Skeletal muscle tissue (tissue), 4 donors: ENCODE data around the gene POM121C. TPM values are rescaled to one million over a fixed set of nuclear protein-coding genes. Genes with fewer than 3 reads are reported as not detected.
A peak's percentile ranks its signal among the peaks of the same experiment; 100 is the strongest.
"Not testable (repeated sequence)": the region's sequence is repeated elsewhere in the genome, so short reads cannot be mapped to it uniquely, and the experiment has no call there.

ENCODE experiments used
- H3K27ac ChIP-seq: one replicate; pipeline ENCODE4 v1.7.0; 2013; ENCODE audit warnings: mild to moderate bottlenecking, low read depth, low read length, inconsistent platforms
- H3K27me3 ChIP-seq, 3 donors: one replicate each; pipeline ENCODE4 v1.7.0; 2013; ENCODE audit warnings: low read length in 3 of 3; ENCODE audit not compliant: control insufficient read depth in 3 of 3, insufficient read depth in 3 of 3
- H3K36me3 ChIP-seq, 3 donors: one replicate each; pipeline ENCODE4 v1.7.0; 2013; ENCODE audit warnings: low read length in 3 of 3; ENCODE audit not compliant: control insufficient read depth in 3 of 3, insufficient read depth in 3 of 3
- H3K4me1 ChIP-seq, 3 donors: one replicate each; pipeline ENCODE4 v1.7.0; 2013; ENCODE audit warnings: low read length in 3 of 3, mild to moderate bottlenecking in 3 of 3; ENCODE audit not compliant: control insufficient read depth in 3 of 3, insufficient read depth in 3 of 3
- H3K4me3 ChIP-seq, 3 donors: one replicate each; pipeline ENCODE4 v1.7.0; 2013; ENCODE audit warnings: low read length in 3 of 3
- H3K9ac ChIP-seq, 3 donors: one replicate each; pipeline ENCODE4 v1.7.0; 2013; ENCODE audit warnings: low read length in 3 of 3, mild to moderate bottlenecking in 3 of 3, moderate library complexity in 2 of 3, low read depth in 1 of 3
- H3K9me3 ChIP-seq, 3 donors: one replicate each; pipeline ENCODE4 v1.7.0; 2013; ENCODE audit warnings: low read length in 3 of 3; ENCODE audit not compliant: control insufficient read depth in 3 of 3
- total RNA-seq: library from RNA; depleted of rRNA; stranded (reverse); fragments of >200 nt; gene quantifications from one replicate; pipeline ENCODE4 v1.2.3, GENCODE V29; 2014
- donor health status: Osteomylitis.

POM121C gene
- total RNA-seq, 1 donor from 2014 or later = 9.4 TPM

GRCh38 chr7:75485355-75485978, 632 bp downstream of the POM121C start:
- H3K36me3 ChIP-seq, H3K4me1 ChIP-seq, H3K9me3 ChIP-seq, H3K27me3 ChIP-seq: not testable (repeated sequence)
- Histone ChIP-seq H3K27ac (peak overlapping the region; percentile 89), H3K9ac (peak overlapping the region; percentile 72 to 90 (median 83)), H3K4me3 (peak overlapping the region; percentile 73 to 80 (median 78))

- H3K27me3 ChIP-seq, H3K36me3 ChIP-seq, H3K4me1 ChIP-seq, H3K4me3 ChIP-seq, H3K27ac ChIP-seq, H3K9me3 ChIP-seq, H3K9ac ChIP-seq: not testable (repeated sequence)
Measured at GRCh38 chr7:75480313-75480712, 5.8 kb downstream of the POM121C start.

- not testable (repeated sequence) for H3K27ac ChIP-seq
Measured at GRCh38 chr7:75477457-75477856, 8.6 kb downstream of the POM121C start.

GRCh38 chr7:75470166-75470565, 15.9 kb downstream of the POM121C start:
- not testable (repeated sequence) for H3K27me3 ChIP-seq, H3K9ac ChIP-seq, H3K4me3 ChIP-seq, H3K4me1 ChIP-seq, H3K9me3 ChIP-seq, H3K36me3 ChIP-seq, H3K27ac ChIP-seq

More at GRCh38 chr7:75477457-75477856, 8.6 kb downstream of the POM121C start:
- not testable (repeated sequence) for H3K9me3 ChIP-seq, H3K4me3 ChIP-seq, H3K27me3 ChIP-seq, H3K9ac ChIP-seq, H3K4me1 ChIP-seq, H3K36me3 ChIP-seq

GRCh38 chr7:75460541-75460940, 25.6 kb downstream of the POM121C start:
- H3K4me1 ChIP-seq, H3K9me3 ChIP-seq, H3K36me3 ChIP-seq, H3K9ac ChIP-seq, H3K27ac ChIP-seq, H3K4me3 ChIP-seq, H3K27me3 ChIP-seq: not testable (repeated sequence)

- not testable (repeated sequence) for H3K27me3 ChIP-seq, H3K4me3 ChIP-seq, H3K36me3 ChIP-seq, H3K27ac ChIP-seq, H3K4me1 ChIP-seq, H3K9me3 ChIP-seq, H3K9ac ChIP-seq
Measured at GRCh38 chr7:75458034-75458433, 28.1 kb downstream of the POM121C start.

GRCh38 chr7:75456403-75456802, 29.7 kb downstream of the POM121C start:
- not testable (repeated sequence) for H3K4me3 ChIP-seq, H3K4me1 ChIP-seq, H3K27ac ChIP-seq, H3K9me3 ChIP-seq, H3K27me3 ChIP-seq, H3K36me3 ChIP-seq, H3K9ac ChIP-seq

- not testable (repeated sequence) for H3K27me3 ChIP-seq, H3K27ac ChIP-seq, H3K36me3 ChIP-seq, H3K9me3 ChIP-seq, H3K4me3 ChIP-seq, H3K4me1 ChIP-seq, H3K9ac ChIP-seq
Measured at GRCh38 chr7:75452494-75452955, 33.6 kb downstream of the POM121C start.

- H3K27me3 ChIP-seq, H3K4me1 ChIP-seq, H3K4me3 ChIP-seq, H3K27ac ChIP-seq, H3K36me3 ChIP-seq, H3K9ac ChIP-seq, H3K9me3 ChIP-seq: not testable (repeated sequence)
Measured at GRCh38 chr7:75449946-75450345, 36.2 kb downstream of the POM121C start.

GRCh38 chr7:75442465-75443111, 43.5 kb downstream of the POM121C start:
- Histone ChIP-seq H3K36me3 (peaks cover 13 to 25% (median 19%) of the 10 kb centered on the region in 3 donors), H3K27ac (peak overlapping the region; percentile 81), H3K4me3 (peak overlapping the region; percentile 61 to 77 (median 72)), H3K9ac (peak overlapping the region; percentile 68 to 81 (median 80))
- H3K4me1 ChIP-seq, H3K27me3 ChIP-seq, H3K9me3 ChIP-seq: not testable (repeated sequence)
